OCI-LY7 (cell line): Measurements from ENCODE around the gene TASOR. TPM values are rescaled to one million over a fixed set of nuclear protein-coding genes. Genes with fewer than 3 reads are reported as not detected.

Experiments used
- BruUV-seq: library from RNA; stranded (reverse); fragments of 400-500 nt; replicated peaks from 2 replicates; lab custom pipeline; 2021; lab: Mats Ljungman, UMichigan
- CTCF ChIA-PET: fragments of 300-600 bp; sonication (Branson Sonifier 250); formaldehyde crosslinking; loops from one replicate; lab custom pipeline; 2022; ENCODE audit warnings: antibody characterized with exemption; ENCODE audit not compliant: unreplicated experiment; lab: Charles Lee
- POLR2A ChIA-PET: fragments of 300-600 bp; sonication (Branson Sonifier 250); formaldehyde crosslinking; loops from one replicate; lab custom pipeline; 2022; ENCODE audit warnings: antibody characterized with exemption; lab: Charles Lee
- DNase-seq: peaks from one replicate; pipeline ENCODE4 v3.0.0-alpha.2; 2015; ENCODE audit warnings: low spot score
- H2AFZ ChIP-seq: fragments of 200-600 bp; sonication (generic), shearing (Covaris generic); 2 replicates; pipeline ENCODE4 v1.6.1; 2014; ENCODE audit warnings: mild to moderate bottlenecking, antibody characterized with exemption, low read length, moderate library complexity
- H3K27ac ChIP-seq: fragments of 200-600 bp; sonication (generic); 2 replicates; pipeline ENCODE4 v1.5.1; 2014; ENCODE audit warnings: mixed run types, low read depth, mild to moderate bottlenecking, moderate library complexity, low read length, inconsistent platforms; ENCODE audit not compliant: poor library complexity, severe bottlenecking
- H3K36me3 ChIP-seq: fragments of 200-600 bp; sonication (generic); 2 replicates; pipeline ENCODE4 v1.6.1; 2014; ENCODE audit warnings: mild to moderate bottlenecking, antibody characterized with exemption, low read length, moderate library complexity, mixed read lengths; ENCODE audit not compliant: insufficient read depth
- H3K4me1 ChIP-seq: fragments of 200-600 bp; sonication (generic); 2 replicates; pipeline ENCODE4 v1.5.1; 2014; ENCODE audit warnings: mild to moderate bottlenecking, low read length; ENCODE audit not compliant: insufficient read depth, poor library complexity, severe bottlenecking
- H3K4me2 ChIP-seq: fragments of 200-600 bp; sonication (generic); 2 replicates; pipeline ENCODE4 v1.6.1; 2014; ENCODE audit warnings: mild to moderate bottlenecking, low read length
- H3K4me3 ChIP-seq: fragments of 200-600 bp; sonication (generic); 2 replicates; pipeline ENCODE4 v1.5.1; 2014; ENCODE audit warnings: mild to moderate bottlenecking, low read depth, low read length; ENCODE audit not compliant: poor library complexity, severe bottlenecking
- H3K79me2 ChIP-seq: fragments of 200-600 bp; sonication (generic); 2 replicates; pipeline ENCODE4 v1.6.1; 2016; ENCODE audit warnings: low read depth, mild to moderate bottlenecking, low read length, moderate library complexity, mixed read lengths; ENCODE audit not compliant: insufficient read depth
- H3K9me2 ChIP-seq: fragments of 200-600 bp; sonication (generic); 2 replicates; pipeline ENCODE4 v1.6.1; 2016; ENCODE audit warnings: mild to moderate bottlenecking, low read length, mixed read lengths; ENCODE audit not compliant: insufficient read depth
- H3K9me3 ChIP-seq: fragments of 200-600 bp; sonication (generic); 2 replicates; pipeline ENCODE4 v1.6.1; 2014; ENCODE audit warnings: mild to moderate bottlenecking, mixed run types, low read length, mixed read lengths
- H4K20me1 ChIP-seq: fragments of 200-600 bp; sonication (generic); 2 replicates; pipeline ENCODE4 v1.6.1; 2014; ENCODE audit warnings: mild to moderate bottlenecking, antibody characterized with exemption, low read length, moderate library complexity, mixed read lengths; ENCODE audit not compliant: insufficient read depth
- EZH2phosphoT487 ChIP-seq: fragments of 200-600 bp; sonication (generic); IDR thresholded peaks from 2 replicates; pipeline ENCODE4 v1.6.1; 2018; ENCODE audit warnings: low read depth, borderline replicate concordance, mild to moderate bottlenecking, mixed run types, antibody characterized with exemption, low read length, moderate library complexity, mixed read lengths
- intact Hi-C: fragments of 100-400 bp; cut with micrococcal nuclease; formaldehyde crosslinking; loops from one replicate; pipeline ENCODE4 v1.10.0; 2022; ENCODE audit not compliant: unreplicated experiment
- total RNA-seq, 2 experiments: library from RNA; depleted of rRNA in 1 of 2; stranded (reverse); fragments of >200 nt in 1 of 2; shearing (Covaris generic) in 1 of 2; gene quantifications; 2 replicates each; pipeline ENCODE4 v1.2.3, GENCODE V29; 2014 to 2022
- TF ChIP-seq, protein P1 (sequence below): fragments of 200-600 bp; sonication (generic); conservative IDR thresholded peaks from 2 replicates; pipeline ENCODE4 v1.5.1; 2014; ENCODE audit warnings: mild to moderate bottlenecking, antibody characterized with exemption, low read length, moderate library complexity, mixed read lengths

Gene TASOR
- total RNA-seq, 2 experiments from 2014 or later = 96.5 to 121 TPM

DNA sequence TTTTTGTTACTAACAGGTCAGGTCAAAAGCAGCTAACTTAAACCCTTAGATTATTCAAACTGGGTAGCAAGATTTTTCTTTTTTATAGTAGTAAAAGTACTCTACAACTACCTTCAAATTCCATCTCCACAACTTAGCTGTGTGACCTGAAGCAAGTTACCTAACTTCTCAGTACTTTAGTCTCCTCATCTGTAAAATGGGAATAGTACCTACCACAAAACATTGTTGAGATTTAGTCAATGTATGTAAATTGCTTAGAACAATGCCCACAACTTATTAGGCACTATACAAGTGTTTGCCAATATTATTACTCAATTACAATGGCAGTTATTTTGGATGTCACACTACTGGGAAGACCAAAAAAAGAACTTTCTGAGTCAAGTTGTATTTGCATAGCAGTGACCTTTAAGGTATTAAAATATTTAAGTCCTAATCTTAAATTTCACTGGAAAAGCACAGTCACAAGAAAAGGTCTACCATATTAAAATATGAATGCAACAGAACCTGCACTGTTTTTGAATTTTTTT is 2.9 kb downstream of the TASOR start:
- Histone ChIP-seq H3K4me3 (peak overlapping the region; percentile 95), H3K27ac (no peak overlapping the region), H3K4me2 (peak overlapping the region; percentile 94), H2AFZ (no peak overlapping the region), H3K9me3 (peaks cover 8% of the 10 kb centered on the region; the same call in 1 of the 2 replicates), H4K20me1 (peaks cover 28% of the 10 kb centered on the region; the same call in 1 of the 2 replicates), H3K4me1 (peaks cover 38% of the 10 kb centered on the region), H3K36me3 (peaks cover 75% of the 10 kb centered on the region), H3K79me2 (peaks cover 77% of the 10 kb centered on the region), H3K9me2 (no peaks in the 10 kb centered on the region)
- intact Hi-C loops = loop anchor here (5.0 to 10.0 kb wide), 2 partner anchors 397 to 1015 kb away; partner anchors contain the start of gene DENND6A
- TF ChIP-seq EZH2phosphoT487 = no peak
- TF ChIP-seq, protein P1, sequence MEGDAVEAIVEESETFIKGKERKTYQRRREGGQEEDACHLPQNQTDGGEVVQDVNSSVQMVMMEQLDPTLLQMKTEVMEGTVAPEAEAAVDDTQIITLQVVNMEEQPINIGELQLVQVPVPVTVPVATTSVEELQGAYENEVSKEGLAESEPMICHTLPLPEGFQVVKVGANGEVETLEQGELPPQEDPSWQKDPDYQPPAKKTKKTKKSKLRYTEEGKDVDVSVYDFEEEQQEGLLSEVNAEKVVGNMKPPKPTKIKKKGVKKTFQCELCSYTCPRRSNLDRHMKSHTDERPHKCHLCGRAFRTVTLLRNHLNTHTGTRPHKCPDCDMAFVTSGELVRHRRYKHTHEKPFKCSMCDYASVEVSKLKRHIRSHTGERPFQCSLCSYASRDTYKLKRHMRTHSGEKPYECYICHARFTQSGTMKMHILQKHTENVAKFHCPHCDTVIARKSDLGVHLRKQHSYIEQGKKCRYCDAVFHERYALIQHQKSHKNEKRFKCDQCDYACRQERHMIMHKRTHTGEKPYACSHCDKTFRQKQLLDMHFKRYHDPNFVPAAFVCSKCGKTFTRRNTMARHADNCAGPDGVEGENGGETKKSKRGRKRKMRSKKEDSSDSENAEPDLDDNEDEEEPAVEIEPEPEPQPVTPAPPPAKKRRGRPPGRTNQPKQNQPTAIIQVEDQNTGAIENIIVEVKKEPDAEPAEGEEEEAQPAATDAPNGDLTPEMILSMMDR = no peak
- no peak for DNase-seq
- BruUV-seq = no TSS peak
- ChIA-PET CTCF (no interaction called here), POLR2A (interaction anchor here (0.6 to 1.4 kb wide), 4 partner anchors 16 to 248 kb away, joined by 3 to 6 read pairs (median 3); no protein-coding TSS in a partner anchor)

GRCh38 chr3:56677286-56677685 is 5.8 kb downstream of the TASOR start:
- intact Hi-C loops = no loop called here
- H3K36me3 ChIP-seq = peaks cover 95% of the 10 kb centered on the region
- no peak for DNase-seq
- H2AFZ ChIP-seq = no peak overlapping the region
- CTCF ChIA-PET = no interaction called here
- H3K27ac ChIP-seq = no peak overlapping the region
- H3K79me2 ChIP-seq = peaks cover 95% of the 10 kb centered on the region
- 0 out of 2 replicates have a peak, but pooled peaks cover 3% of the 10 kb centered on the region for H3K9me3 ChIP-seq
- H4K20me1 ChIP-seq = peaks cover 28% of the 10 kb centered on the region; the same call in 1 of the 2 replicates
- peaks cover 33% of the 10 kb centered on the region for H3K4me1 ChIP-seq
- no peak for TF ChIP-seq EZH2phosphoT487
- TF ChIP-seq, protein P1 = no peak
- POLR2A ChIA-PET = interaction anchor here (0.6 to 1.5 kb wide), 5 partner anchors 9 to 123 kb away, joined by 3 to 5 read pairs (median 4); no protein-coding TSS in a partner anchor
- no TSS peak for BruUV-seq
- H3K4me3 ChIP-seq = no peak overlapping the region
- no peak overlapping the region for H3K4me2 ChIP-seq
- no peaks in the 10 kb centered on the region for H3K9me2 ChIP-seq
